Thoracic aorta (tissue), 2 donors: ENCODE data around the gene TM7SF2. TPM values are rescaled to one million over a fixed set of nuclear protein-coding genes. Genes with fewer than 3 reads are reported as not detected.

Experiments
- ATAC-seq: fragments of 150-250 bp; one replicate; pipeline ENCODE4 v1.8.0; 2017; ENCODE audit warnings: low read depth; ENCODE audit not compliant: insufficient number of reproducible peaks, low FRiP score
- DNase-seq: peaks from one replicate; pipeline ENCODE4 v3.0.0-alpha.2; 2020; ENCODE audit warnings: low spot score
- H3K27ac ChIP-seq, 2 donors: fragments of 200-600 bp; sonication (generic); 1 replicate in 1 of 2; 2 replicates in 1 of 2; pipeline ENCODE4 v1.5.1; 2016; ENCODE audit warnings: mild to moderate bottlenecking in 2 of 2, moderate library complexity in 2 of 2
- H3K27me3 ChIP-seq: fragments of 200-600 bp; sonication (generic); replicated peaks from 2 replicates; pipeline ENCODE4 v1.6.0; 2016; ENCODE audit warnings: mild to moderate bottlenecking; ENCODE audit not compliant: insufficient read depth
- H3K36me3 ChIP-seq: fragments of 200-600 bp; sonication (generic); one replicate; pipeline ENCODE4 v1.5.1; 2016
- H3K4me1 ChIP-seq, 2 donors: fragments of 200-600 bp; sonication (generic); 1 replicate in 1 of 2; 2 replicates in 1 of 2; pipeline versions ENCODE4 v1.5.1 to v1.6.0; 2016; ENCODE audit warnings: low read depth in 2 of 2, mild to moderate bottlenecking in 1 of 2; ENCODE audit not compliant: control insufficient read depth in 1 of 2
- H3K4me3 ChIP-seq: fragments of 200-600 bp; sonication (generic); 2 replicates; pipeline ENCODE4 v1.5.1; 2016; ENCODE audit warnings: mild to moderate bottlenecking
- H3K9me3 ChIP-seq: fragments of 200-600 bp; sonication (generic); 2 replicates; pipeline ENCODE4 v1.5.1; 2016
- total RNA-seq, 2 donors: library from RNA; depleted of rRNA; stranded (reverse); fragments of >200 nt; gene quantifications; one replicate each; pipeline versions ENCODE4 v1.1.0 to v1.2.3, GENCODE V29; 2016
- TF ChIP-seq, protein P1 (sequence below): fragments of 200-600 bp; sonication (generic); IDR thresholded peaks from one replicate; pipeline ENCODE4 v1.5.1; 2019; ENCODE audit warnings: antibody characterized with exemption

The TM7SF2 gene
- total RNA-seq, 2 donors from 2014 or later = 2.5 to 49.0 TPM

DNA sequence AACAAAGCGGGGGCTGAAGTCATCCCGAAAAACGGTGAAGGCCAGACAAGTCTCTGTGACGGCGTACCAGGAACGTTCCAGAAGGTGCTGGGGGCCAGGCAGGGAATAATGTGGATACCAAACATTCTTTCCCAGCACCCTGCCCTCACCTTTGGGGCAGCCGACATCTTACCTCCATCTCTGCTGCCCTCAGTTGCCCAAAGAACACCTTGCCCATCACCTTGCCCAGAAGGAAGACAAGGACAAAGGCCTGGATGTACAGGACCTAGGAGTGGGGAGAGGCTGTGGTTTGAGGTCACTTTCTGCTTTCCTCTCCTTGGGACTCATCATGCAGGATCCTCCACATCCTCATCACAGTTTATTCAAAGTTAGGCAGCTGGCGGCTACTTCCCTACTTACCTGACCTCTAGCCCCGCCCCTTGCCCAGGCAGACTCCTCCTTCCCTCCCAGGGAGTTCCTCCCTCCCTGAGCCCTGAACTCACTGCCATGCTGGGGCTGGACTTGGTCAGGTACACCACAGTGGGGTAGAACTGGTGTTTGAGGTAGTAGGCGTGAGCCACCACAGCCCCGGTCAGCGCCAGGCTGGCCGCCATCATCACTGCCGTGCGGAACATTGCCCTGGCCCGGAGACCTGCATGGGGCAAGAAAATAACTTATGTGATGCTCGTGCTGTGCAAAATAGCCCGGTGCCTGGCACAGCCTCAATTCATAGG lies 21.5 kb downstream of the TM7SF2 start:
- peak overlapping the region; percentile 94 to 100 for H3K27ac ChIP-seq
- ATAC-seq = no peak
- H3K36me3 ChIP-seq = peaks cover 41% of the 10 kb centered on the region
- no peak for DNase-seq
- TF ChIP-seq, protein P1, sequence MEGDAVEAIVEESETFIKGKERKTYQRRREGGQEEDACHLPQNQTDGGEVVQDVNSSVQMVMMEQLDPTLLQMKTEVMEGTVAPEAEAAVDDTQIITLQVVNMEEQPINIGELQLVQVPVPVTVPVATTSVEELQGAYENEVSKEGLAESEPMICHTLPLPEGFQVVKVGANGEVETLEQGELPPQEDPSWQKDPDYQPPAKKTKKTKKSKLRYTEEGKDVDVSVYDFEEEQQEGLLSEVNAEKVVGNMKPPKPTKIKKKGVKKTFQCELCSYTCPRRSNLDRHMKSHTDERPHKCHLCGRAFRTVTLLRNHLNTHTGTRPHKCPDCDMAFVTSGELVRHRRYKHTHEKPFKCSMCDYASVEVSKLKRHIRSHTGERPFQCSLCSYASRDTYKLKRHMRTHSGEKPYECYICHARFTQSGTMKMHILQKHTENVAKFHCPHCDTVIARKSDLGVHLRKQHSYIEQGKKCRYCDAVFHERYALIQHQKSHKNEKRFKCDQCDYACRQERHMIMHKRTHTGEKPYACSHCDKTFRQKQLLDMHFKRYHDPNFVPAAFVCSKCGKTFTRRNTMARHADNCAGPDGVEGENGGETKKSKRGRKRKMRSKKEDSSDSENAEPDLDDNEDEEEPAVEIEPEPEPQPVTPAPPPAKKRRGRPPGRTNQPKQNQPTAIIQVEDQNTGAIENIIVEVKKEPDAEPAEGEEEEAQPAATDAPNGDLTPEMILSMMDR = no peak
- H3K4me3 ChIP-seq = peak overlapping the region; percentile 81
- no peaks in the 10 kb centered on the region for H3K27me3 ChIP-seq
- H3K9me3 ChIP-seq = no peaks in the 10 kb centered on the region
- peaks cover 15 to 31% of the 10 kb centered on the region in 2 donors for H3K4me1 ChIP-seq

DNA sequence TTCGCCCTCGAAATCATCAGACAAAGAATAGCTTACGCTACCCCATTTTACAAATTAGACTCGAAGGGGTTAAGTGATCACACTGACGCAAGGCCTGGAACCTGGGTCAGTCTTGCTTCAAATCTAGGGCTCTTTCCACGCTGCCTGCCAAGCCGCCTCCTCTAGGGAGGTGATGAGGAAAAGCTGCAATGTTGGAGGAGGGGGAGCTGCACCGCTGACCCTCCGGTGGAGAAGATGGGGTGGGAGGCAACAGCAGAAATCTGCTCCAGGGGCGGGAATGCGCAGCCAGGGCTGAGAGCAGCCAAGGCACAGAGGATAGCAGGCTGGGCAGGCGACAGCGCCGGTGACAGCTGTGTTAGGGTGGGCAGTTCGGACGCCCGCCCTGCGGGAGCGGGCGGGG lies 22.1 kb downstream of the TM7SF2 start:
- no peak for ATAC-seq
- Histone ChIP-seq H3K4me1 (peaks cover 15 to 31% of the 10 kb centered on the region in 2 donors), H3K4me3 (peak overlapping the region; percentile 81), H3K9me3 (no peaks in the 10 kb centered on the region), H3K36me3 (peaks cover 36% of the 10 kb centered on the region), H3K27ac (peak overlapping the region; percentile 94 to 100), H3K27me3 (no peaks in the 10 kb centered on the region)
- DNase-seq = no peak
- TF ChIP-seq, protein P1 = no peak

DNA sequence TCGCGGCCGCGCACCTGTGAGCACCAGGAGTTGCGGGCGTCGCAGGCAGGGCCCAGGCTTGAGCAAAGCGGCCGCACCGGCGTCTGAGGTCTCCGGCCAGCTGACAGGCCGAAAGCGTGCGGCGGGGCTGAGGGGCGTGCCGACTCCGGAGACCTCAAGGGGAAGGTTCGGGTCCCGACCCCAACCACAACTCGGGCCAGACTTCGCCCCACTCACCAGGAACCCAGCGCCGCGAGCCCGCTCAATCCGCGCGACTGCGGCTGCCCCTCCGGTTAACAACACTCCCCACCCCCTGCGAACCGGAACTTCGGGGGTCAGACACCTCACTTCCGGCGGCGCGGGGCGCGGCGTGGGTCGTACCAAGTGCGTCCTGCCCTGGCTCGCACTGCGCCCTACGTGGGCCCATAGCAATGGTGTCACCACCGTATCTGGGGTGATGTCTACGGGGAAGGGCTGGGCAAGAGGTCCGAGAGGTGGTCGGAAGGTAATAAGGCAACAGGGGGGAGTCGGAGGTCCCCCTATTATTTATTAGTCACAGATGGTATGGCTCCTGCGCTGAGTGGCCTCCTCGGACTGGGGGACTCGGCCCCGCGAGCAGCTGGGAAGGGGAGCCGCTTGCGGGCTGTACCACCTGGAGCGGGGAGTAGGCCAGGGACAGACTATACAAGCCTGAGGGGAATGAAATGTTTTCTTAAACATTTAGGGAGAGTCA lies 22.7 kb downstream of the TM7SF2 start, which contains the start of gene SYVN1:
Gene SYVN1, minus strand, starts transcription at position 280 of the 712 bp plus-strand sequence. CDS start 918 bp downstream, outside the sequence.
- DNase-seq (peak; percentile 65), ATAC-seq (peak; percentile 91)
- TF ChIP-seq, protein P1 = no peak
- H3K36me3 ChIP-seq = peaks cover 29% of the 10 kb centered on the region
- H3K4me1 ChIP-seq = peaks cover 15 to 31% of the 10 kb centered on the region in 2 donors
- no peaks in the 10 kb centered on the region for H3K27me3 ChIP-seq
- H3K4me3 ChIP-seq = peak within 1 kb of the TSS; percentile 81
- peak within 1 kb of the TSS; percentile 94 to 100 for H3K27ac ChIP-seq
- no peaks in the 10 kb centered on the region for H3K9me3 ChIP-seq

DNA sequence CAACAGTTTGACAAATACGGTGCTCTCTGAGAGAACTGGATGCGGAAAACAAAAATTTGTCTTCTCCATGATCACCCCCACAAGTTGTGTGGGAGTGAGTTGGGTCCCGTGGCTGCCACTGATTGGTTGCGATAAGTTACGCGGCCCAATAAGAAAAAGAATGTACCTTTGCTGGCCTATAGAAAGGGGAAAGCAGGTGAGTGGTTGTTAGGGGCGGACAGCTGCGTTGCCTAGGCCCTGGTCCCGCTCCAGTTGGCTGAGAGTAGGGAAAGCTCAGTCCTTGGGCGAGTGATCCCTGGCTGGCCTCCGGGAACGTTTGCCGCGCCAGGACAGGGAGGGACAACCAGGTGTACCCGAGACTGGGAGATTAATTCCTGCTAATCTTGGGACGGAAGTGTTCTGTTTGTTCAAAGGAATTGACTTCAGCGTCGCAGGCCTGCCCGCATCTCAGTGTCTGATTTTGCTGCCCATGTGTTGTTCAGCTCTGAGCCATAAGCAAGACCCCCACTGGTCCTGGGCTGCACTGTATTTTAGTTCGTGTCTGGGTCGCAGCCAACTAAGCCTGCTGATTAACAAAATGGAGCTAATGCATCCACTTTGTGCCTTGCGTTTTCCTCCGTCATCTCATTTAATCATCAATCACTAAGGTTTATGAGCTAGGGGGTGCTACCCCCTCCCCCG lies 23.4 kb downstream of the TM7SF2 start:
- Histone ChIP-seq H3K27me3 (no peaks in the 10 kb centered on the region), H3K27ac (peak overlapping the region; percentile 94 to 100), H3K4me3 (peak overlapping the region; percentile 81), H3K4me1 (peaks cover 15 to 31% of the 10 kb centered on the region in 2 donors), H3K9me3 (no peaks in the 10 kb centered on the region), H3K36me3 (peaks cover 22% of the 10 kb centered on the region)
- ATAC-seq (peak; percentile 98), DNase-seq (peak; percentile 73)
- TF ChIP-seq, protein P1 = no peak
